OCI-LY1 (cell line): ENCODE data around the gene BTBD9.

Experiments
- H2AFZ ChIP-seq: fragments of 200-600 bp; sonication (generic), shearing (Covaris generic); 2 replicates; pipeline ENCODE4 v1.6.0; 2014; ENCODE audit warnings: antibody characterized with exemption, mild to moderate bottlenecking, low read length
- H3F3A ChIP-seq: fragments of 200-600 bp; sonication (generic), shearing (Covaris generic); 2 replicates; pipeline ENCODE4 v1.6.0; 2014; ENCODE audit warnings: mild to moderate bottlenecking, antibody characterized with exemption, low read length, moderate library complexity; ENCODE audit not compliant: insufficient read depth
- H3K27ac ChIP-seq: fragments of 200-600 bp; sonication (generic); 2 replicates; pipeline ENCODE4 v1.5.1; 2014; ENCODE audit warnings: low read length, mixed run types, mild to moderate bottlenecking, low read depth; ENCODE audit not compliant: poor library complexity, severe bottlenecking
- H3K27me3 ChIP-seq: fragments of 200-600 bp; sonication (generic); 2 replicates; pipeline ENCODE4 v1.6.0; 2014; ENCODE audit warnings: antibody characterized with exemption, mild to moderate bottlenecking, low read length, moderate library complexity; ENCODE audit not compliant: insufficient read depth
- H3K36me3 ChIP-seq: fragments of 200-600 bp; sonication (generic); 2 replicates; pipeline ENCODE4 v1.6.1; 2014; ENCODE audit warnings: mild to moderate bottlenecking, antibody characterized with exemption, low read length, moderate library complexity, mixed read lengths; ENCODE audit not compliant: insufficient read depth
- H3K4me1 ChIP-seq: fragments of 200-600 bp; sonication (generic); 2 replicates; pipeline ENCODE4 v1.5.1; 2014; ENCODE audit warnings: mild to moderate bottlenecking, low read length, moderate library complexity; ENCODE audit not compliant: insufficient read depth, severe bottlenecking
- H3K4me2 ChIP-seq: fragments of 200-600 bp; sonication (generic), shearing (Covaris generic); 2 replicates; pipeline ENCODE4 v1.6.1; 2014; ENCODE audit warnings: low read length
- H3K4me3 ChIP-seq: fragments of 200-600 bp; sonication (generic); 2 replicates; pipeline ENCODE4 v1.5.1; 2014; ENCODE audit warnings: low read length, low read depth, mild to moderate bottlenecking, mixed read lengths; ENCODE audit not compliant: poor library complexity, severe bottlenecking
- H3K79me2 ChIP-seq: fragments of 200-600 bp; shearing (Covaris generic); 2 replicates; pipeline ENCODE4 v1.6.1; 2016; ENCODE audit warnings: mixed run types, low read length, mixed read lengths; ENCODE audit not compliant: insufficient read depth
- H3K9ac ChIP-seq: fragments of 200-600 bp; sonication (generic), shearing (Covaris generic); 2 replicates; pipeline ENCODE4 v1.6.1; 2014; ENCODE audit warnings: mild to moderate bottlenecking, low read length, mixed read lengths
- H3K9me2 ChIP-seq: fragments of 200-600 bp; sonication (generic), shearing (Covaris generic); 2 replicates; pipeline ENCODE4 v1.6.1; 2014; ENCODE audit warnings: low read depth, mild to moderate bottlenecking, low read length, mixed read lengths
- H3K9me3 ChIP-seq: fragments of 200-600 bp; shearing (Covaris generic); 2 replicates; pipeline ENCODE4 v1.6.1; 2014; ENCODE audit warnings: low read length, mixed read lengths
- H4K20me1 ChIP-seq: fragments of 200-600 bp; sonication (generic), shearing (Covaris generic); 2 replicates; pipeline ENCODE4 v1.6.0; 2016; ENCODE audit warnings: mild to moderate bottlenecking, low read length; ENCODE audit not compliant: insufficient read depth
- CTCF ChIP-seq: fragments of 200-600 bp; sonication (generic), shearing (Covaris generic); IDR thresholded peaks from 2 replicates; pipeline ENCODE4 v1.5.1; 2017; ENCODE audit warnings: mild to moderate bottlenecking, antibody characterized with exemption, low read length, moderate library complexity, mixed read lengths
- EZH2 ChIP-seq: fragments of 200-600 bp; sonication (generic), shearing (Covaris generic); IDR thresholded peaks from 2 replicates; pipeline ENCODE4 v1.8.0; 2017; ENCODE audit warnings: borderline replicate concordance, mixed run types, mild to moderate bottlenecking, antibody characterized with exemption, low read length, moderate library complexity, mixed read lengths

BTBD9 gene

GRCh38 chr6:38476888-38477287, 162.8 kb downstream of the BTBD9 start:
- TF ChIP-seq CTCF: no peak
- TF ChIP-seq EZH2: no peak
- Histone ChIP-seq H4K20me1 (no peaks in the 10 kb centered on the region; the same call in 1 of the 2 replicates), H3K36me3 (no peaks in the 10 kb centered on the region), H3K27ac (no peak overlapping the region), H3K9me3 (no peaks in the 10 kb centered on the region), H3K9me2 (no peaks in the 10 kb centered on the region), H3K4me1 (no peaks in the 10 kb centered on the region), H3K9ac (no peak overlapping the region), H3K4me3 (no peak overlapping the region), H3K4me2 (no peak overlapping the region), H3K27me3 (no peaks in the 10 kb centered on the region), H3F3A (no peaks in the 10 kb centered on the region), H3K79me2 (no peaks in the 10 kb centered on the region), H2AFZ (no peak overlapping the region)

GRCh38 chr6:38476141-38476540, 163.6 kb downstream of the BTBD9 start:
- H3K9ac ChIP-seq: no peak overlapping the region
- no peaks in the 10 kb centered on the region for H3K27me3 ChIP-seq
- no peak overlapping the region for H2AFZ ChIP-seq
- no peaks in the 10 kb centered on the region for H3K79me2 ChIP-seq
- H3F3A ChIP-seq: no peaks in the 10 kb centered on the region
- no peaks in the 10 kb centered on the region for H3K9me2 ChIP-seq
- TF ChIP-seq EZH2: no peak
- TF ChIP-seq CTCF: no peak
- H3K9me3 ChIP-seq: no peaks in the 10 kb centered on the region
- no peaks in the 10 kb centered on the region; the same call in 1 of the 2 replicates for H4K20me1 ChIP-seq
- no peak overlapping the region for H3K27ac ChIP-seq
- no peak overlapping the region for H3K4me3 ChIP-seq
- no peaks in the 10 kb centered on the region for H3K4me1 ChIP-seq
- H3K4me2 ChIP-seq: no peak overlapping the region
- H3K36me3 ChIP-seq: no peaks in the 10 kb centered on the region

- no peaks in the 10 kb centered on the region for H3K36me3 ChIP-seq
- H3K27ac ChIP-seq: no peak overlapping the region
- H3K4me3 ChIP-seq: no peak overlapping the region
- H3K79me2 ChIP-seq: no peaks in the 10 kb centered on the region
- H3K9me2 ChIP-seq: no peaks in the 10 kb centered on the region
- H3K9ac ChIP-seq: no peak overlapping the region
- no peaks in the 10 kb centered on the region for H4K20me1 ChIP-seq
- no peak overlapping the region for H3K4me2 ChIP-seq
- H3K4me1 ChIP-seq: no peaks in the 10 kb centered on the region
- no peaks in the 10 kb centered on the region for H3K9me3 ChIP-seq
- H3F3A ChIP-seq: no peaks in the 10 kb centered on the region
- H2AFZ ChIP-seq: no peak overlapping the region
- TF ChIP-seq CTCF: no peak
- no peak for TF ChIP-seq EZH2
- no peaks in the 10 kb centered on the region for H3K27me3 ChIP-seq
These were observed 169.2 kb downstream of the BTBD9 start for GRCh38 chr6:38470548-38470947.
